Activated CD4-positive, alpha-beta T cell treated with anti-CD3 and anti-CD28 coated beads, Interleukin-2, amount 50 U/mL, for 16 hours (primary cell): ENCODE results near the gene CTIF.
A peak's percentile ranks its signal among the peaks of the same experiment; 100 is the strongest.
"Not testable (repeated sequence)": the region's sequence is repeated elsewhere in the genome, so short reads cannot be mapped to it uniquely, and the experiment has no call there.

Experiments used
- DNase-seq: peaks from one replicate; pipeline ENCODE4 v3.0.0-alpha.2; 2020

The CTIF gene

DNA sequence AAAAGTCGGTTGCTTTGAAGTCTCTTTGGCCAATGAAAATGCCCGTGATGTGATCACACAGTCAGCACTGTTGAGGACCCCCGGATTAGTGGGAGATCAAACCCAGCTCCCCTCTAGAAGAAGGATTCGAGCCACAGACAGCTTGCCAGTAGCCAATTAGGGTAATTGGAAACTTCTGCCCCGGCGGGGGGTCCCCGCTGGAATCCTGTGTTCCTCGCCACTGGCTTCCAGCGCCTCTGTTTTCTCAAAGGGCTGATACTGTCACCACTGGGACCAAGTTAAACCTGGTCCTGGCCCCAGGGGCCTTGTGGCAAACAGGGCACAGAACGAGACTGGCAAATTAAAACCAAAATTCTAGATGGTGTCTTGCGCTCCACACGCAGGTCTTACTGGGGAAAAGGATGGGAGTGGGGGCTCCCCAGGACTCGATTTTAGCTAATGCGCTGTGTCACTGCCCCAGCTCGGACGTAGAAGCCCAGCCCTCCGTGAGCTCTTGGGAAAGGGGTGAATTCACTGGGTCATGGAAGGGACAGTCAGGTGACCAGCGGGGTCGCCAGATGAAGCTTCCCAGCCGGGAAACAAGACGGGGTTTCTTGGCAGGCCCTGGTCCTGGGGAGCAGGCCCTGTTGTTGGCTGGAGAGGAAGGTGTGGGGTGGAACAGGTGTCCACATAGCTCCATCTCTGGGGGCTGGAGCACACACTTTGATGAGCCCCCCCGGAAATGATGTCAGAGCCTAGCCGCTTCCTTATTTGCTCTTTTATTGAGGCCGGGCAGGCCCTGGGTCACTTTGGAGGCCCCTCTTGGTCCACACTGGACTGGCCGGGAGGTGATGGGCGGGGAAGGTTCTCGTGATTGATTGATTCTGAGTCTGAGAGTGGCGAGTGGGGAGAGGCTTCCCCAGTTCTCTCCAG lies 321.7 kb downstream of the CTIF start:
- DNase-seq, result no peak

DNA sequence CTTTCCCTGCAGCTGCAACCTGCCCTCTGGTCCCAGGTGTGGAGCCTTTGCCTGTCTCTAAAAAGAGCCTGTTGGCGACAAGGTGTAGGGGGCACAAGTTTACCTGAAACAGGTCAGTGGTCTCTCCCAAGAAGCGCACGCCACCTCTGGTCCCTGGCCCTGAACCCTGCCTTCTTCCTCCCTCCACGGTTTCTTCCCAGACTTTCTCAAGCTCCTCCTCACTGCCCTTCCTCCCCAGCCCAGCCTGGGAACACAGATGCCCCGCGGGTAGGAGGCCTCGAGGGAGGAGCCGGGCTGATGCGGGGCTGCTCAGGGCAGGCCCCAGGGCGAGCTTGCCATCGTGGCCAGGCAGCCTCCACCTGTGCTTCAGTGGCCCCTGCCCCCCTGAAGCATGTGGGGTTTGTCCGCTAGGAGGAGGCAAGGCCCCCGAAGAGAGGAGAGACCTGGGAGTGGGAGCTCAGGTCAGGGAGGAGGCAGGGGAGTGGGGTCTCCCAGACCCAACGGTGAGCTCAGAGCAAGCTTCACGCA lies 322.4 kb downstream of the CTIF start:
- no peak for DNase-seq

GRCh38 chr18:48862132-48862531 lies 323.3 kb downstream of the CTIF start:
- DNase-seq, result no peak

GRCh38 chr18:48862678-48863270 lies 323.9 kb downstream of the CTIF start:
- DNase-seq, result no peak

DNA sequence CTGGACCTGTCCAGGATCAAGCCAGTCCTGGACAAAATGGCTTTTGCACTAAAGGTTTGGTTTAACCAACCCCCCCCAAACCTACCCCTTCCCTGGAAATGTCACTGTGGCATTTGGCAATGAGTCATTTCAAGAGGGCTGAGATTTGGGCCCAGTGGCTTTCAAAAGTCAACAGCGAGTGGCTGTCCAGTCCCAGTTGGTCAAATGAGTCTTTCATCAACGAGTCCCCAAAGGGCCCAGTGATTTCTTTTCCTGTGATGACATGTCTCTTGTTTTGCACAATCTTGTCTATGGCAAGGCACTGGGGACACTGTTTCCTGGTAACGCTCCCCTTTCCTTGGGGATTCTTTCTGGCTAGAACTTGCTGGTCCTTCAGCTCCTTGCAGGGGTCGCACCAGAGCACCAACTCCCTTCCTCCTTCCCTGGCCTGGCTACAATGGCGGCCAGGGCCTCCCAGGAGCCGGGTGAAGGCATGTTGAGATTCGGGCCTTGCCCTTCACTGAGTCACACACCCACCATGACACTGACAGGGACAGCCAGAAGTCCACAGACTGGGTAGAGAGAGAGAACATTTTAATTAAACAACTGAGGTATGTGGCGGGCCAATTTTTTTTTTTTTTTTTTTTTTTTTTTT lies 324.7 kb downstream of the CTIF start:
- no peak for DNase-seq

DNA sequence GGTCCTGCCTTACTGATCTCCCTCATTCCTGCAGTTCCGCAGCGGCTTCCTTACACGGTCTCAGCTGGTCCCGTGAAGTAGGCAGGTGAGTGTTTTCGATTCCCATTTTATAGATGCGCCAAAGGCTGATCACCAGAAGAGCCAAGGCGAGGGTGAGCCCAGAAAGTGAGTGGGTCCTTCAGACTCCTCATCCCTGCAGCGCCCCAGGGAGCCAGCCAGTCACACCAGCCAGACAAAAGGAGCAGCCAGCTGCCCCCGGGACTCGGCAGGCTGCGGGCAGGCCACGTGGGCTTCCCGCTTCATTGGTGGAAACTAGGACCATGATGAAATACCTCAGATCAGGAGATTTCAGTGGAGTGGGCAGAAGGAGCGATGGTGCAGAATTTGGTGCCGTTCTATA lies 326.0 kb downstream of the CTIF start:
- DNase-seq, result no peak

DNA sequence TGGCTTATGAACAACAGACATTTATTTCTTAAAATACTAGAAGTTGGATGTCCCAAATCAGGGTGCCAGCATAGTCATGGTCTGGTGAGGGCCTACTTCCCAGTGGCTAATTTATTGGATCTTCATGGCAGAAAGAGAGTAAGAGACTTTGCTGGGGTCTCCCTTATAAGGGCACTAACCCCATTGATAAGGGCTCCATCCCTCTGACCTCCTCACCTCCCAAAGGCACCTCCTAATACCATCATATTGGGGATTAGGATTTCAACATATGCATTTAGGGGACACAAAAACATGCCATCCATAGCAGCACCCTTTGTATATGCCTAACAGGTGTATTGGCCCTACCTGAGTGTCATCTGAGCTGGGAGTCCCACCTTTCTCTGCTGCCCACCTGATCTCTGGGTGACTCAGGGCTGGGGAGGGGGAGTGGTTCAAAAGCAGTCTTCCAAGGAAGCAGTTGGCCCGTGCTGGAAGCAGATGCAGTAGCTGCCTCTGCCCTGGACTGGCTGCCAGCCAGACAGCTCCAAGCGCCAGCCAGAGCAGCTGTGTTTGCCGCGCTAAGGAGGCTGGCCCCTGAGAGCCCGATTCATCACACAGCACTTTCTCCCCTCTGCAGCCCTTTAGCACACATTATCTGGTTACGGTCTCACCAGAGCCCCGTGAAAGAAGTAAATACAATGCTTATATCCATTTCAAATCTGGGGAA lies 327.4 kb downstream of the CTIF start:
- no peak for DNase-seq

- no peak for DNase-seq
Observed at GRCh38 chr18:48866856-48867255, 328.0 kb downstream of the CTIF start.

- DNase-seq, result no peak
Observed at GRCh38 chr18:48867978-48868377, 329.1 kb downstream of the CTIF start.

DNA sequence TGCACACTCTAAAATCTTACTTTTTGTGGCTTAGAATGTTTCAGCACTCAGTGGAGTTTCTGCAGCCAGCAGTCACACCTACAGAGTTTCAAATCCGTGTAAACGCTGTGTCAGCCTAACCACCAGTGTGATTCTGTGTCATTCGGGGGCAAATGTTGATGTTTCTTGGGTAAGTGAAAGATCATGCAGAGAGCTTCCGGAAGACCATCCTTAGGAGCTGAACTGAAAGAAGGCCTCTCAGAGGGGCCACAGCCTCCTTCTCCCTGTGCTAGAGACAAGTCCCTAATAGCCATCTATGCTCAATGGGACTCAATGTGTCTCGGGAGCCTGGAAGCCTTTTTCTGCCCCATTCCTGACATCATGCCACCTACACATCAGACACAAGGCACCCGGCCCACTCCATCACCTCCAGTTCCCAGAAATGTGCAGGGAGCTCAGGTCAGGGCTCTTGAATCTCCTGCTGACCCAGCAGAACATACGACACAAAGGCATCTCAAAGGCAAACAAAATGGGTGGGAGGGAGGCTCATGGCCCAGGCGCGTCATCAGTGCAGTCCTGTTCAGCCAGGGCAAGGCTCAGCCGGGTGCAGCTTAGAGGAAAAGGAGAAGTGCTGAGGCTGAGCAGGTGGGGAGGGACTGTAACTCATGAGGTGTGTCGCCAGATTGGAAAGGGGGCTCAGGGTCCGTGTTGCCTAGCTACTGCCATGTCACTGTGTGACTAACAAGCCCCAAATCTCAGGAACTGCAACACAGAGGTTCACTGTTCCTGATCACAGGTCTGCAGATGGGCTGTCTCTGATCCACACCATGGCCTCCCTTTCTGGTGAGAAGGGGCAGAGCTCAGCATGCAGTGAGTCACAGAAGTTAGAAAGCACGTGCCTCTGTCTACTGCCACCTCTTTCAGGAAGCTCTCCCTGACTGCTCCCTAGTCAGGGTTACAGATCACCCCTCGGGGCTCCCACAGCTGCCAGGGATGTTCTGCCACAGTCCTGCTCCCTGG lies 329.9 kb downstream of the CTIF start:
- peak; percentile 93 for DNase-seq

DNA sequence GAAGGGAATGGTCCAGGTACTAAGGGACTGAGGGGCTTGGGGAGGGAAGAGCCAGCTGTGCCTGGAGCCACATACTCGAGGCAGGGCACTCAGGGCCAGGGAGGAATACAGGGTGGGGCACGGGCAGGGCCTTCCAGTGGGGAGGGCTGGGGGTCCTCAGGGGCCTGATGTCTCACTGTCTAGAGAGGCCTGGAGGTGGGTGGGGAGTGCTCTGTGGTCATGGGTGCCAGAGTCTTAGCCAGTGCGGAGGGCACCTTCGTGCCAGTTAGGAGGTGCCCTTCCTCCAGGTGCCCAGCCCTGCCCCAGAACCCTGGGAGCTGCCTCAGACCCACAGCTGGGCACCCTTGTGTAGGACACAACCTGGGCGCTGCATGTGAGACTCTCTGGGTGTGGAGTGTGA lies 330.8 kb downstream of the CTIF start:
- no peak for DNase-seq

GRCh38 chr18:48870926-48871325 lies 332.1 kb downstream of the CTIF start:
- DNase-seq, result not testable (repeated sequence)

DNA sequence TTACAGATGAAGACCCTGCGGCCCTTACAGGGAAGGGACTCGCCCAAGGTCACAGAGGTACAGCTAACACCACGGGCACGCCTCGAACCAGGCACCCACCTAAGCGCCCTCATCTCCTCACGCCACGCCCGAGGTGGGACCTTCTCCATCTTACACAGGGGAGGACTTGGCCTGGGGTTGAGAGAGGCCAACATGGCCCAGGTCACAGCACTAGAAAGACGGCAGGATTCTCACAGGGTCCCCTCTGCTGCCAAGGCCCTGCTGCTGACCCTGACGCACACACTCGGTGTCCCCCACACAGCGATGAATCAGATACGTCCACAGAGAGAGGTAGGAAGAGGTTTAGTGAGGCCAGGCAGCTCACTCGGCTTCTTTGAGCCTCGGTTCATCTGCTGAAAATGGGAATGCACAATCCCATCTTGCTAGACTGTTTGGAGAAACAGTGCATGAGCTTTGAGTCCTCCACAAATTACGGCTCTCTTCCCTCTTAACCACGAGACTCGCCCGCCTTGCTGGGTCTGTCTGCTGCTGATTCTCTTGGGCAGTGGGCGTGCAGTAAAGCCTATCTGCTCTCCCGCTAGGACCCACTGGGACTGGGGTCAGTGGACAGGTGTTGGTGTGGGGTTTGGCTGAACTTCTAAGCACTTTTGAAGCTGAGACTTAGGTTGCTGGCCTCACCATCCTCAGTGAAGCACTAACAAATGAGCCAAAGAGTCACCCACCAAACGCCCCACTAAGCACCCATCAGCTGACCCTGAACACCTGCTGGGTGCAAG lies 332.7 kb downstream of the CTIF start:
- DNase-seq, result no peak

DNA sequence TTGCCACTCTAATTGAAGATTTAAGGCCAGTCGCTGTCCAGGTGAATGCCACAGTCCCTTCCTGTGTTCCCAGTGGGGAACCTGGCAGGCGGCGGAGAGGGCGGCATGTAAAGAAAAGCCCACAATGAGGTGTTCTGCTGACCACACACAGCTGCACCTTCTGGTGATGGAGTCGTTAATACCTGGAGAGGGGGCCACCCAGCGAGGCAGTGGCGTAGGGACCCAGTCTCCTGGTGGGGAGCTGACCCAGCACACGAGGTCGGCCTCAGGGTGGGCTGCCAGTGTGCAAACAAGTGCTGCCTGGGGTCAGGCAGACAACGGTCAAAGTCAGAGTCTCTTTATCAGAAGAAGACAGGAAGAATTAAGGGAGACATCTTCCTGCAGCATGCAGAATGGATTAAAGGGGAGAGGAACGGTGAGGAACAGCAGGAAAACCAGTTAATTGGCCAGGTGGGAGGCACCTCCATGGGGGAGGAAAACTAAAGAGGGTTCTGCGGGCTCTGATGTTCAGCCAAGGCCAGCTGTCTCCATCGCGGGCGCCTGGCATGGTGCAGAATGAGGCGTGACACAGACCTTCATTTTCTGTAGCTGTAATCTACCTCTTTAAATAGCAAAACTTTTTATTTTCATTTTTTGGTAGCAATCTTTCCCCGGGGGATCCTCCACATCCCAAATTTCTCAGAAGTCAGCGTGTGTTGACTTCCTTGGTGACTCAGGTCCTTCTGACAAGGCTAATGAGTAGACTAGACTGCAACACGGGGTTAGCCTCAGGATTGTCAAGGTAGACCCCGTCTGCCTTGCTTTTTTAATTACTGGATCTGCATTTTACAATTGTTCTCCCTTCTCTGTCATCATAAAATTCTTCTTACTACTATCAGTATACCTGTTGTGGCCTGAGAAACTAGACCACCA lies 333.7 kb downstream of the CTIF start:
- DNase-seq, result no peak

DNA sequence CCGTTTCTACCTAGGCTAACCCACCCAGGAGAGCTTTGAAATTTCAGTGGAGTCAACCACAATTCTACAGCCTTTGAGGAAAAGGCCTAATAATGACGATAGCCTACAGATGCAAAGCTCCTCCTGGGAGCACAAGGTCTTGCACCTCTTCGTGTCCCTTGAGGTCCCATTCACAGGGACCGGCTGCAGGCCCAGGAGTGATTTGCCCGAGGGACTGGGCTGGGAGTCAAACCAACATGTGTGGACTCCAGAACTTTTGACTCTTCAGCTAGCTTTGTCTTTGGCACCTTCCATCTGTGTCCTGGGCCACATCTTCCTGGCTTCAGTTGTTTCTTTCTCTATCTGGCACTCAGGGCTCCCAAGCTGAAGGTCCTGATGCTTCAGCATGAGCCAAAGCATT lies 335.4 kb downstream of the CTIF start:
- DNase-seq, result no peak

DNA sequence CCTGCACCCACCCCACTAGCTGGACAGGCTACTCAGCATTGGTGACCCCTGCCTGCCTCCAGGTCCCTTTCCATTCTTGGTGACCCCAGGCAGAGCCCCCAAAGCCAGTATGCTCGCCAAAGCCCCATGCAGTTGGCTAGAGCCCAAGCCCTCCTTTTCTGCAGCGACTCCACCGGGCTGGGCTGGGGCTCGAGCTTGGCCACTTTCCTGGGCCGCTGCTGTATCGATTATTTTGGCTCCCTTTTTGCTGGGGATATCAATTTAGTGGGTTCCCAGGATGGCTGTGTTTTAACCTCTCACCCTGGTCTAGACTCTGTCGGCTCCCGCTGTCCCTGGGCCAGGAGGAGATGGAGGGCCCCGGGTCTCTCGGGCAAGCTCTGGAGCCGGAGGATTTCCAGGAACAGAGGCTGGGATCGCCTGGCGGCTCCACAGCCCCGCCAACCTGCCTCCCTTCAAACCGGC lies 335.9 kb downstream of the CTIF start:
- DNase-seq, result no peak

DNA sequence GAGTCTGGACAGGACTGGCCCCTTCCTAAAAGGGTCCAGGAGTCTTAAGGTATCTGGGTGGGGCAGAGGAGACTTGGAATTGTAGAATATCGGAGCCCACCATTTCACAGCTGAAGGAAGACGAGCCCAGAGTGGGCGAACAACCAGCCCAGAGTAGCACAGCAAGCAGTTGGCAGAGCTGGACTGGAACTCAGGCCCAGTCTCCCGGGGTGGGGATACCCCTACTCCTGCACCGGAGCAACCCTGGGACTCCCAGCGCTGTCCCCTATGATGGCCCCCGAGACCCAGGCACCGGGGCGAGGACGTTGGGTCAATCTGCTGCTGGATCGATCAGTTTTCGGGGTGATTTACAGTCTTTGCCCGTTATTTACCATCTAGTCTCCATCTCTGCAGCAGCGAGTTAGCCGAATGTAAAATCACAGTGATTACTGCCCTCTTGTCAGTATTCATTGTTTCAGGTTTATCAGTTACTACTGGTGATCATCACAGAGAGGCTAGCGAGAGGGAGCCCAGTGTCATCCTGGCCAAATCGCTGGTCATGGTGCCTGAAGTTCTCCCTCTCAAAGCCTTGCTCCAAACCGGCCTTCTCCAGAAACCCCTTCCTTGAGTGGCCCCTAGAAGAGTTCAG lies 336.6 kb downstream of the CTIF start:
- DNase-seq, result no peak

DNA sequence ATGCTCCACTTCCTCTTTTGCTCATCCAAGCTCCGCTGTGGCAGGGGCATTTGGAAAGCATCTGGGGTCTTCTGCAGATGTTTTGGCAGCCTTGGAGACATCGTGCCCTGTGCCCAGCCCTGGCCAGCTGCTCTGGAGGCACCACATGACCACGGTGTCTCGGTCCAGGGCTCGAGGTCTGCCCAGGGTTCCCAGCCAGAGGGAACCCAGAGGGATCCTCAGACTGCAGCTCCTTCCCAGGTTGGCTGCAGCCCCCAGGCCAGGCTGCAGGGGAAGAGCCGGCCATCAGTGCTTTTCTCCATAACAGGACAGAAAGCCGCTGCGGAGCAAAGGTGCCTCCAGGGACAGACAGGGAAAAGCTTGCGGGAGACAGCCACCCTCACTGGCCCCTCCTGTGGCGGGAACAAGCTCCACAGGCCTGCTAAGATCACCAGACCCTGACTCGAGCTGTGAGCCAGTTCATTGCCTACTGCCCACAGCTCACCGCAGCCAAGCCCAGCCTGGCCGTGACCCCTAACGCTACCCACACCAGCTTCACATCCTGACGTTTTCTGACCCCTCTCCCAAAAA lies 337.2 kb downstream of the CTIF start:
- DNase-seq, result no peak

GRCh38 chr18:48876590-48876989 lies 337.8 kb downstream of the CTIF start:
- no peak for DNase-seq
